Measurements from ENCODE around the gene MARCHF10. TPM values are rescaled to one million over a fixed set of nuclear protein-coding genes. Genes with fewer than 3 reads are reported as not detected.

The MARCHF10 gene
- total and polyA plus RNA-seq, 2 donors (not counting 3 experiments of a cell fraction or from before 2014, with no cell fraction given): 0.11 TPM; not detected in 1

DNA sequence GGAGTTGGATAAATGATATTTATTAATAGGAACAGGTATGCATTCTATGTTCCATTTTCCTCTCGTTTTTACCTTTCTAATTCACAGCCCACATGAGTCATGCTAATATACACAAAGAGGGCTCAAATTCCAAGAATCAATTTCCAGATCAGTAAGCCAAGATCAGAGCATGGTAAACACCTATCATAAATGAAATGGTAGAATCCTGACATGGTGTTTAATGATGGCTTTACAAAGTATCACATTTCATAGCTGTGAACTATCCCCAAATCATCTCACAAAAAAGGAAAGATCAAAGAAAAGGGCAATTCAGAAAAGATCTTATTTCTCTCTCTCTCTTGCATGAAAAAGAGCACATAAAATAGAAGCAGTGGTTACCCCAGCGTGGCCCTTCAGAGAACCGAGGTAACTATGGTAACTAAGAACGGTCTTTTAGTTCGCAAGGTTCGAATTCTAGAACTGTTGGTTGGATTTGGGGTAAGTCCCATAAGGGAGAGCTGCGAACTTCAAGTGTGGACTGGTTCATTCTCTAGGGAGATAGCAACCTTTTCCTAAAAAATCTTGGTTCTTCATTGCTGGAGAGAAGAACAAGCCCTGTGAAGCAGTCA is 73.0 kb downstream of the MARCHF10 start:
- dilution Hi-C loops (cut with MboI; ENCODE audit: extremely low pct_ligation_motif_present, low sequenced_read_pairs): no loop called here
- Histone ChIP-seq H4K20me1 (replicated peaks; ENCODE audit: control insufficient read depth, extremely low read depth, insufficient read depth, low read length) (no peaks in the 10 kb centered on the region), H3K9ac (replicated peaks; ENCODE audit: extremely low read depth, insufficient read depth, low read length) (no peak overlapping the region), H3K9me3 (replicated peaks; ENCODE audit: control insufficient read depth, insufficient read depth, low read length) (no peaks in the 10 kb centered on the region), H3K36me3 (ENCODE audit: control insufficient read depth in 2 of 2, extremely low read depth in 1 of 2, insufficient read depth in 2 of 2, low read length in 2 of 2) (no peaks in the 10 kb centered on the region), H3K4me3 (replicated peaks in 1 of 3; ENCODE audit: insufficient read depth in 1 of 3, low read depth in 1 of 3, low read length in 3 of 3) (no peak overlapping the region), H3K79me2 (ENCODE audit: control insufficient read depth, insufficient read depth, low read length) (no peaks in the 10 kb centered on the region), H2AFZ (ENCODE audit: low read depth, low read length) (no peak overlapping the region), H3K4me1 (ENCODE audit: control insufficient read depth, extremely low read depth, insufficient read depth, low read length) (no peaks in the 10 kb centered on the region), H3K4me2 (ENCODE audit: insufficient read depth, low read length) (no peak overlapping the region), H3K27me3 (ENCODE audit: control insufficient read depth in 2 of 2, insufficient read depth in 2 of 2, low read length in 2 of 2) (peaks cover 2 to 4% of the 10 kb centered on the region in 2 experiments), H3K27ac (ENCODE audit: insufficient read depth, low read depth, low read length) (no peak overlapping the region), H3K9me1 (replicated peaks; ENCODE audit: control insufficient read depth, extremely low read depth, insufficient read depth, low read length) (no peaks in the 10 kb centered on the region)
- intact Hi-C loops (cut with micrococcal nuclease): no loop called here
- no peak for DNase-seq (ENCODE audit: low read depth, low spot score)
- ChIA-PET CTCF (interaction anchor here (1.5 to 1.9 kb wide), 2 partner anchors 11 to 14 kb away, joined by 5 to 6 read pairs; no protein-coding TSS in a partner anchor), POLR2A (no interaction called here)
- BruUV-seq (replicated peaks): no TSS peak
- TF ChIP-seq GATA2 (IDR thresholded peaks at IDR 0.05; ENCODE audit: insufficient read depth, insufficient read length, low read depth, low read length) (no peak), EZH2 (IDR thresholded peaks at IDR 0.05; ENCODE audit: borderline replicate concordance, low read depth, low read length, severe bottlenecking) (no peak), MYC (IDR thresholded peaks at IDR 0.05; ENCODE audit: low read depth, low read length) (no peak), POLR2AphosphoS5 (IDR thresholded peaks at IDR 0.05; ENCODE audit: insufficient read depth, low read depth, low read length) (no peak), CTCF (IDR thresholded peaks at IDR 0.05; ENCODE audit: extremely low read depth in 1 of 2, insufficient read depth in 1 of 2, low read depth in 1 of 2, low read length in 2 of 2) (no peak), POLR2A (IDR thresholded peaks at IDR 0.05; ENCODE audit: low read depth, low read length) (no peak), JUN (IDR thresholded peaks at IDR 0.05; ENCODE audit: borderline replicate concordance, insufficient read depth, insufficient read length, low read depth) (no peak), FOS (IDR thresholded peaks at IDR 0.05; ENCODE audit: borderline replicate concordance, insufficient read depth, low read length) (no peak)
- TF ChIP-seq, protein P1, sequence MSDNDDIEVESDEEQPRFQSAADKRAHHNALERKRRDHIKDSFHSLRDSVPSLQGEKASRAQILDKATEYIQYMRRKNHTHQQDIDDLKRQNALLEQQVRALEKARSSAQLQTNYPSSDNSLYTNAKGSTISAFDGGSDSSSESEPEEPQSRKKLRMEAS (IDR thresholded peaks at IDR 0.05; ENCODE audit: insufficient read depth, insufficient read length): no peak
- FAIRE-seq: no peak
